ENCODE measurements around the gene SOX30. TPM values are rescaled to one million over a fixed set of nuclear protein-coding genes. Genes with fewer than 3 reads are reported as not detected.
A peak's percentile ranks its signal among the peaks of the same experiment; 100 is the strongest.

The SOX30 gene
- total RNA-seq, 1 donor from 2014 or later, result not detected

DNA sequence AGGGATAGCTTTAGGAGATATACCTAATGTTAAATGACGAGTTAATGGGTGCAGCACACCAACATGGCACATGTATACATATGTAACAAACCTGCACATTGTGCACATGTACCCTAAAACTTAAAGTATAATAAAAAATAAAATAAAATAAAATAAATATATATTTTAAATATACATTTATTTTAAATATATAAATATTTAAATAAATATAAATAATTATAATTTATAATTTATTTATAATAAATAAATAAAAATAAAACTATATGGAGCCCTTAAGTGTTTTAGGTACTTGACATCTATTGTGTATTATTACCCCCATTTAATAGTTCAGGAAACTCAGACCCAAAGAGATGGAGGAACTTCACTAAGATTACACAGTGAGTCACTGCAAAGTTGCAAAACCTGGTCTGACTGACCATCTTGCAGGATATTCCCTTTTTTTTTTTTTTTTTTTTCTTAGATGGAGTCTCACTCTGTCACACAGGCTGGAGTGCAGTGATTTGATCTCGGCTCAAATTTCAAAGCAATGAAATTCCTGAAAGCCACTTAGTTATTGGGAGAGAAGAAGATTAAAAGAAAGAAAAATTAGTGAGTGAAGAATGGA, 13.3 kb upstream of the SOX30 start:
- ATAC-seq, result no peak
- no peak for DNase-seq (ENCODE audit: low spot score)

DNA sequence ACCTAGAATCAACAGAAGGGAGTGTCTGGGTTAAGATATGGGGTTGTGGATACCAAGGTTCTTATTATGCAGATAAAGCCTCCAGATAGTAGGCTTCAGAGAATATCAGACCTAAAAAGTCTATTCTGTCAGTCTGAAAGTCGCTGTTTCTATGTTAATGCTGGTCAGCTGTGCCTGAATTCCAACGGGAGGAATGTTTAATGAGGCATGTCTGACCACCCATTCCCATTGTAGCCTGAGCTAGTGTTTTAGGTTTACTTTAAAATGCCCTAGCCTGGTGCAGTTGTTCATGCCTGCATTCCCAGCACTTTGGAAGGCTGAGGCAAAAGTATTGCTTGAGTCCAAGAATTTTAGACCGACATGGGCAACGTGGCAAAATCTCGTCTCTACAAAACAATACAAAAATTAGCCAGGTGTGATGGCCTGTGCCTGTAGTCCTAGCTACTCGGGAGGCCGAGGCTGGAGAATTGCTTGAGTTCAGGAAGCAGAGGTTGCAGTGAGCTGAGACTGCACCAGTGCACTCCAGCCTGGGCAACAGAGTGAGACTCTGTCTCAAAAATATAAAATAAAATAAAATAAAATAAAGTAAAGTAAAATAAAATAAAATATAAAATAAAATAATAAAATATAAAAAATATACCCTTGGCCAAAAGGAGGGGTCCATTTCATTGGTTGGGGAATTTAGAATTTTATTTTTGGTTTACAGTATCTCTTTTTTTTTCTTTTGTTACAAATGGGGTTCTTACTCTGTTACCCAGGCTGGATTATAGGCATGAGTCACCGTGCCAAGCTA, 7.8 kb upstream of the SOX30 start:
- ATAC-seq, result no peak
- no peak for DNase-seq (ENCODE audit: low spot score)

DNA sequence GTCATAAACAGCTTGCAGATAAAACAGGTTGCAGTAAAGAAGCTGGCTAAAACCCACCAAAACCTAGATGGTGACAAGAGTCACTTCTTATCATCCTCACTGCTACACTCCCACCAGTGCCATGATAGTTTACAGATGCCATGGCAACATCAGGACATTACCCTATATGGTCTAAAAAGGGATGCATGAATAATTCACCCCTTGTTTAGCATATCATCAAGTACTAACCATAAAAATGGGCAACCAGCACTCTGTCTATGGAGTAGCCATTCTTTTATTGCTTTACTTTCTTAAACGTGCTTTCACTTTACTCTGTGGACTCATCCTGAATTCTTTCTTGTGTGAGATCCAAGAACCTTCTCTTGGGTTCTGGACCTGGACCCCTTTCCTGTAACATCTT, 6.7 kb upstream of the SOX30 start:
- DNase-seq (ENCODE audit: low spot score), result no peak
- ATAC-seq, result no peak

DNA sequence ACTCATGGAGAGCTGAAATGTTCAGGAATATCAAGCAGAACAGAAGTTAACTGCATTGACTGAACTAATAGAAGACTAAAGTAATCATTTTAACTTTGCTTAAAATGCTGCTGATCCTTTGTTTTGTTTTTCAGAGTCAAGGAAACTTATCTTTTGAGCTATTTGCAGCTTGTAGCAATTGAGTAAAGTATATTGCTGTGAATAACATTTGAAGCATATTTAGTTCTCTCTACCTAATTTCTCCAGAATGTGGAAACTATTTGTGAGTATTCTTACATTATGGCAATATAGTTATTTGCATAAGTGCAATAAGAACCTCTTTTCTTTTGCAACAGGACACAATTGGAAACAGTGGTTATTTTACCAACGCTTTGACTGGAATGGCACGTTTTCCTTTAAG, 5.3 kb upstream of the SOX30 start:
- DNase-seq (ENCODE audit: low spot score), result no peak
- ATAC-seq, result no peak

DNA sequence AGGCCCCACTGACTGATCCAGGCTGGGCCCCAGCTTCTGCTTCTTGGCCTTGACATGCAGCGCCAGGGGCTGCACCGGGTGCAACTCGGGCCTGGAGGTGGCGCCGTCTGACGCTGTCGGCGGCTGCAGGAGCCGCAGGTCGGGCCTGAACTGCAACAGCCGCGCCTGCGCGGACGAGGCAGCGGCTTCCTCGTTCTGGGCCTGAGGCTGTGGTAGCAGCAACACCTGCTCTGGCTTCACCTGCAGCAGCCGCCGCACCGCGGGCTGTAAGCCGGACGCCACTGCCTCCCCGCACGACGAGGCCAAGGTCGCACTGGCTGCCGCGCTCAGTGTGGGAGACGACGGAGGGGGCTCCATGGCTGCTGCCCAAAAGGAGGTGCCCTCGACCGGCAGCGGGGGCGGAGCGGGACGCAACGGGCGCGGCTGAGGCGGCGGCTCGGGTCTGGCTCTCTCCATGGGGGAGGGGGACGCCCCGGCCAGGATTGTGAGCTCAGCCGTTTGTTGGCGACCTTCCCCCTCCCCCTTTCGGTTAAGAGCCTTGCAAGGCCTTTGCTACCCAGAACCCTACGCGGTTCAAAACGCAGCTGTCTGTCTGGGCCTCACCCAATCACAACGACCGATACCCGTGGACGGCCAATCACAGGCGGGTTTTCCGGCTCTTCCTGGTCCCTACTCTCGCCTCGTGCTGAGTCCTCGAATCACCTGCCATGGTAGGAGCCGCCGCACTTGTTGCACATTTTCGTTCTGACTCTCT, 438 bp downstream of the SOX30 start:
- ATAC-seq (peak; percentile 68), DNase-seq (ENCODE audit: low spot score) (peak; percentile 54)

DNA sequence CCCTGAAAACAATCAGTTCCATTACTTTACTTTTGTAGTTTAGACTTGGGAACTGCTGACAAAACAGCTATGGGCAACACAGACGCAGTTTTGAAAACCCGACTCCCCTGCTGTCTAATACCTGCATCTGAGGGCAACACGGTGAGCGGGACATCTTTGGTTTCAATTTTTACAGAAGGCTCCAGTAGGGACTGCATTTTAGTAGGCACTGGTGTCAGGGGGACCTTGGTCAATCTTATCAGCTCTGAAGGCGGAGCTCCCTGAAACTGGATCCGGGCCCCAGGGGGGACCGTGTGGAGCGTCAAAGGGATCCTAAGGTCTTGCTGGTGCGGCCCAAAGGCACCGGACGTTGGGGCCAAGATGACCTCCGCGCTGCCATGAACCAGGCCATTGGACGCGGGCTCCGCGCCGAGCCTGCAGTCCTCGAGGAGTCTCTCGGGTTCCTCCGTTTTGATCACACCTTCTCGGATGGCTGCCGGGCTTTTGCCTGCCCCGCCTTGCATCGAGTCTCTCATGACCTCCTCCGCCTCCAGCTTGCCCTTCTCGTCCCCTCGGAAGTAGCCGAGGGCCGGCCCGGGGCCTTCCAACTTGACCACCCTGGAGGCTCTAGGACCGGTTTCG, 1.1 kb downstream of the SOX30 start:
- DNase-seq (ENCODE audit: low spot score) (no peak), ATAC-seq (no peak)

DNA sequence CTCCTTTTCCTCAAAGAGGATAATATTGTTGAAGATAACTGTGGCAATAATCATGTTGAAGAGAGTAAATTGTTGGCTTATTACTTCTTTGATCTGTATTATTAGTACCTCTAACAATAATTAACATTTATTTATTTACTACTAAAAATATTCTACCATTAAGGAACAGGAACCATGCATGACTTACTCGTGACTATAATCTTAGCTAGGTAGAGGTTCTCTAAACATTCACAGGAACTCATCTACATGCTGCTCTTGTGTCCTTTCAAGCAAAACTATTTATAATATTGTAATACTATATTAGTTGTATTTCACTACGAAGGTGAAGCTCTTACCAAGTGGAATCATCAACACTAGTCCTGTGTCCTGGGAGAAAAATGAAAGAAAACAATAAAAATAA, 3.1 kb downstream of the SOX30 start:
- ATAC-seq (no peak), DNase-seq (ENCODE audit: low spot score) (no peak)

DNA sequence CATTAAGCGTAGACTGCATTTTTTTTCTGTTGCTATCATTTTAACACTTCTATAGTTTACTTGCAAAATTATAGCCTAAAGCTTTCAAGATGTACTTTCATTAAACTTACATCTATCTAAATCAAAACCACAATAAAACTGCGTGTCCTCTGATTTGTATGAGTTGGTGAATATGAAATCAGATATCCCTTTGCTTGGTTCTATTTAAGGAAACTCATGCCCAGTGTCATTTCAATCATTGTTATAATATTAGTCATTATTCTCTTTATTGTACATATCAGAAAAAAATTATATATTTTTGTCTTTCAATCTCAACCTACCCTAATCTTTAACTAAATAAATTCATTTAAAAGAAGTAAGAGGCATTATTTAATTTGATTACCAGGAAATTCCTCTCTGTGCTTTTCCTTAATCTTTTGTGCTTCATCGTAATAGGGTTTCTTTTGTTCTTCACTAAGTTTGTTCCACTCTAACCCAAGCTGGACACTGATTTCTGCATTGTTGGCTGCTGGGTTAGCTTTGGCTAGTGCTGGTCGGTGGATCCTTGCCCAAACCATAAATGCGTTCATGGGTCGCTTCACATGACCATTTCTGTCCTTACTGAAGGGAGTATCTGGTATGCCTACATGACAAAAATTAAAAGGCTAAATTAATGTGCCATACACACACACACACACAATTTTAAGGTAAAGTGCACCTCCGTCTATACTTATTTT, 3.8 kb downstream of the SOX30 start:
- DNase-seq (ENCODE audit: low spot score) (no peak), ATAC-seq (no peak)

DNA sequence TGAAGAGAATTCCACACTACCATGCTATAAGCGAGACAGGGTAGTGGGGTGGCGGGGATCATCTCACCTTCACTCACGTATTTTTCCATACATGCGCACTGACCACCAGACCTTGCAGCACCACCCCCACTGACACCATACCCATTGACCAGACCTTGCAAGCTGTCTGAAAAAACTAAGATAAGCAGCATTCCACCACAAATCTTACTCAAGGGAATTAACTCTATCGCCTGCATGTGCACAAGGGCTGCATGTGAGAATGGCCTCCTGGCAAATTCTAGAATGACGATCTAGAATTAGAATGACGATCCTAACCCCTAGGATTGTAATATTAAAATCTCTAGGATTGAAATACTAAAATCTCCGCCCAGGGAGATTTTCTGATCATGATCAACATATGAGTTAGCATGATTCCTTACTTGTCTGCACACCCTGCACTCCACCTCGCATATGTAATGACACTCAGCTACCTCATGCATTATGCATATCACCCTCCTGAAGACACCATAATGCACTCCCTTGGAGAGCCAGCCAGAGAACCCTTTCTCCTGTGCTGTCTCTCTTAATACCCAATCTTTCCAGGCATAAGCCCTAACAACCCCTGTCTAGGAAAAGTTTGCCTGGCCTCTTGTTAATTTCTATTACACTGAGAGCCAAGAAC, 11.7 kb downstream of the SOX30 start:
- no peak for ATAC-seq
- DNase-seq (ENCODE audit: low spot score), result no peak

DNA sequence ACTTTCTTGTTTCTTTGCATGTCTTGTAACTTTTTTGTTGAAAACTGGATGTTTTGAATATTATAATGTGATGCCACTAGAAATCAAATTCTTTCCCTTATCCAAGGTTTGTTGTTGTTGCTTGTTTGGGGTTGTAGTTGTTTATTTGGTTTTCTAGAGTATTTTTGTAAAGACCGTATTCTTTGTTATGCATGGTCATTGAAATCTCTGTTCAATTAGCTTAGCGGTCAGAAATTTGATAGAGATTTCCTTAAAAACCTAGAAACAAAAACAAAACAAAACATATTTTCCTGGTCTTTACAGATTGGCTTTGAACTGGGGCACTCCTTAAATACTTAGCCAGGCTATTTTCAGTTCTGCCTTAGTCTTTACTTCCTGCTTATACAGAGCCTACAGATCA, 21.9 kb downstream of the SOX30 start:
- DNase-seq (ENCODE audit: low spot score), result no peak
- ATAC-seq, result no peak

DNA sequence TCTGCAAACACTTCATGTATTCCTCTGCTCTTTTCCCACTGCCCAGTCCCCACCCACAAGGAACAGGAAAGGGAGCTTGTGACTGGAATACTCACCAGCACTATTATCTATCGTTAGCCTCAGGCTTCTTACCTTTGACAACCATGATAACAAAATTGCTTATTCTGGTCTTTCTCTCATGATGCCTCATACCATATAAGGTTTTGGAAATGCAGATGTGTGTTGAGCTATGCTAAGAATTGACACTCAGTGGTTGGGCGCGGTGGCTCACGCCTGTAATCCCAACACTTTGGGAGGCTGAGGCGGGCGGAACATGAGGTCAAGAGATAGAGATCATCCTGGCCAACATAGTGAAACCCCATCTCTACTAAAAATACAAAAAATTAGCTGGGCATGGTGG, 25.4 kb downstream of the SOX30 start:
- no peak for DNase-seq (ENCODE audit: low spot score)
- ATAC-seq, result no peak

DNA sequence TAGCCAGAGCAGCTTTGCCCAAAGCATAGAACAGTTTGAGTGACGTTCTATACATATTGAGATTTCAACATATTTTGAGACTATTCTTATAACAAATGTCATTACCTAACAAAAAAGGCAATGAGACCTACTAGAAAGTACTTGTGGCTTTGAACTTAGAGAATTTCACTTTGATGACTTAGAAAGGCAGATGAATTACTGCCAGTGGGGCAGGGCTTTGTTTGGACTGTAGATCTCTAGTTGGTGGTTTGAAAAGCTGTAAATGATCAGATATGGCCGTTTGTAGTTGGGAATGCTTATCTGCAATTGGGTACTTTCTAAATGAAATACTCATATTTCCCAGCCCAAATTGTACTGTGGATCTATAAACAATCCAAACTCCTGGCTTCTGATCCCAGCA, 28.1 kb downstream of the SOX30 start:
- ATAC-seq (no peak), DNase-seq (ENCODE audit: low spot score) (no peak)

DNA sequence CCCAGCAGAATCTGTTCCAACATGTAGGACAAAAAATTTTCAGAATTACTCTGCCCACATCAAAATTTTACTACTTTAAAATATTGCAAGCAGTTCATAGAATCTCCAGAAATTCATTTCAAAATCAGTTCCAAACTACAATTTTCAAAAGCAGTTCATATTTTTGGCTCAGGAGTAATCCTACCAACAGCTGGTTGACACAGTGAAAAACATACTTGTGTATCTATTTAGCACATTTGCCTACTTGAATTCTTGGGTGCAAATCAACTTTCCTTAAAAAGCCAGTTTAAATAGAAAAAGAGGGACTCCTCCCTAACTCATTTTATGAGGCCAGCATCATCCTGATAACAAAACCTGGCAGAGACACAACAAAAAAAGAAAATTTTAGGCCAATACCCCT, 31.5 kb downstream of the SOX30 start:
- no peak for ATAC-seq

DNA sequence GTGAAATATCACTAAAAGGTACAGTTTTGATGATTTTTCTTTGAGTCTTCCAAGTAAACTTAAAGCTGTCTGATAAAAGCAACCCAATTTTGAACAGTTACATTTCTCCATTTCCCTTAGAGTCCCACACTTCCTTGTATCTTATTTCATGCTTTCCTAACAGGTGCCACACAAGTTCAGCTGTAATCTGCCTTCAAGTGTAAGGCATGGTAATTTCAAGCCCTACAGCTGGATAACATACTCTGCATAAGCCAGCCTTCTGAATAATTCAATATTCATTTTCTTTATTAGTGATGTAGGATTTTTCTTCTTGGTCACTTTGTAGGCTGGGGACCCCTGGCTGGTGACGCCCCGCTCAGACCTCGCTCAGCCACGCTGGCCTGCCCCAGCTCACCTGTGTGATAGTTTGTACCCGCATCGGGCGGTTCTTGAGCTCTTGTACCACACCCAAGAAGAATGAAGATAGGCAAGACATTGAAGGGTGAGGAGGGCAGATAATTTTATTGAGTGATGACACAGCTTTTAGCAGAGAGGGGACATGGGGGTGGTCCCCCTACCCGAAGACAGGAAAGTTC, 34.0 kb downstream of the SOX30 start:
- ATAC-seq, result no peak
- no peak for DNase-seq (ENCODE audit: low spot score)

More for the DNA sequence above, 31.5 kb downstream of the SOX30 start:
- DNase-seq (ENCODE audit: low spot score), result no peak

DNA sequence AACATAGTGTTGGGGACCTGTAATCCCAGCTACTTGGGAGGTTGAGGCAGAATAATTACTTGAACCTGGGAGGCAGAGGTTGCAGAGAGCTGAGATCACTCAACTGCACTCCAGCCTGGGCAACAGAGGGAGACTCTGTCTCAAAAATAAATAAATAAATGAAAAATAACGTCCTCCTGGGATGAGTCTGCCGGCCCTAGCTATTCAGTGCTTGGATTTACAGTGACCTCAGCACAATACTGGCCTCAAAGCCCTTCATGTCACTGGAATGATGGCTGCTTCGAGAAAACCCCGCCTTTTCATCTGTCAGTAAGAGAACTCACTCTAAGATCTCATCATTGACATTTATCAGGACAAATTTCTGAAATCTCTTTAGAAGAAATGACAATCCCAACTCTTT, 35.5 kb downstream of the SOX30 start:
- ATAC-seq, result no peak

DNA sequence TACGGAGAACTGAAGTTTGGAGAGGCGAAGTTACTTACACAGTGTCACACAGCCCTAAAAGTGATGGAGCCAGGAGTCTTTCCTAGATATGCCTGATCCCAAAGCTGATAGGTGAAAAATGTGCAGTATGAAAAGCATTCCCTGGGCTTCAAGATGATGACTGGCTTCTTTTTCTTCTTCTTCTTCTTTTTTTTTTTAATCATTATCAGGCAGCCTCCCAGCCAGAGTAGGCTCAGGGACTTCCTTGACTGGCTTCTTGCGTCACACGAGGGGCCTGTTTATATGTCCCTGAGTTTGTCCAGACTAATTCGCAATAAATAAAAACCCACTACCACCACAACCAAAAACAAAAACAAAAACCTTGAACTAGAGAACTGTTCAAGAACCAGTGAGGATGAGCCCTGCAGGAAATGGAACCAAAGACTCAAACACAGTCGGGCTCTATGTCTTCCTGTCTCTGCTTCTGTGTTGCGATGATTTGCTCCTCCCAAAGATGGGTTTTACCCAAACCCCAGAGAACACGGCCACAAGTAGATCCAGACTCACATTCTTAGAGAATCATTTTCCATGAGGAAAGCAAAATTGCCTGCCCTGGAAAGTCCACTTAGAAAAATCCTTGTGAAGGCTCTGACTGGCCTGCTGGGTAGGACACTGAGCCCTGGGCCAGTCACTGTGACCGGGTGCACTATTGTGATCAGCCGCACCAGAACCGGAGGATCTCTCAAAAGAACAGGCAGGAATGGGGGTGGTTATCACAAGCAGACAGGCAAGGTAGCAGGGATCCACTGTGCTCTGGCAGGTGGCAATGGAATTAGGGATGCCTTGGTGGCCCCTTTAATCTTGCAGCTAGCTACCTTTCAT, 38.6 kb downstream of the SOX30 start:
- DNase-seq (ENCODE audit: low spot score) (no peak), ATAC-seq (no peak)

More for the DNA sequence above, 35.5 kb downstream of the SOX30 start:
- no peak for DNase-seq (ENCODE audit: low spot score)

DNA sequence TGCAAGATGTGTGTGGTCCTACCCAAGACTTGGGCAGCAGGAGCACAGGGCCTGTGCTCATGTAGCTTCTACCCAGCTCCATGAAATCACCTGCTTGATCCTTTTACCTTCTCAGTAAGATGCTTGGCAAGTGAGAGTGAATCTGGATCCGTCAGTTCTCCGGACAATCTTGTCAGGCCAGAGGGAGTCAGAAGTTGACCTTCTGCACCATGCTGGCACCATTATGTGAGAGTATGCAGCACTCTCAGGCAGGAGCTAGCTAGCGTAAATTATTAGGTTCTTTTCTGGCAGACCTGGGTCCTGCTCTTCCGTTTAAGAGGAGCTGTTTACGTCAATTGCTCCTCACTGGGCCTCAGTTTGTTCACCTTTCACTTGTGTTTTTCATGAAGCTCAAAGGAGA, 39.7 kb downstream of the SOX30 start:
- DNase-seq (ENCODE audit: low spot score), result no peak
- no peak for ATAC-seq

DNA sequence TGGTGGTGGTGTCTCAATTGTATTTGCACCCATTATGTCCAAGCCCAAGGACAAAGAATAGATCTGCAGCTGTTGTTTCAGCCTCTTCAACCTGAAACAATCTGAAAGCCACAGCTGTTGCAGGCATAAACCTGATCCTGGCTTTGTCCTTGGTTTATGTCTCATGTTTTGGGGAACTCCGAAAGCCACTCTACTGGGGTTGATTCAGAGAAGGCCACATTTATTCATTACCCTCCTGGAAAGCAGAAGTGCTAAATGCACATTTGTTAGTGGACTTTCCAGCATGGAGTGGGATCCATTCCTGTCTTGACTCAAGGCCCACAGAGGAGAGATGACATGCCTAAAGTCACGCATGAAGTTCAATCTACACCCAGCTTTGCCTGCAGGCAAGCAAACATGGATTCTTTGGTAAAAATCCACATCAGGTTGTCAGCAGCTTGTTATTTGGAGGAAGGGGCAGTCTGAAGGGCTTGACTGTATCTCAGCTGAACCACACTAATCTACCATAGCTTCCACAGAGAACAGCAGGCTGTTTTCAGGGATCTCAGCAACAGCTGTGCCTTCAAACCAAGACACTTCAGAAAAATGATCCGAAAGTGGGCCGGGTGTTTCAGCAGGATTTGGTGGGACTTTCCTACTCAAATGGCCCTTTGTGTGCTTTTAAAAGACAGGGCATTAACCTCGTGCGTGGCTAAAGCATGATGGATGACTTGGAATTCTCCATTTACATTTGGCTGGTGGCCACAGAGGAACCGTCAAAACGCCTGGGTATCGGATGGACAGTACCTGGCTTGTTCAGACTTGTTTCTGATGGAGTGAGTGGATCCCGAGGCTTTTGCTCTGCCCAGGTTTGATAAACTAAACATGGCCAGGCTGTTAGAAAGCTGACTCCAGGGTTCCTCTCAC, 40.4 kb downstream of the SOX30 start:
- DNase-seq (ENCODE audit: low spot score) (no peak), ATAC-seq (no peak)

Data from left lobe of liver (tissue), 2 donors.